Activated naive CD8-positive, alpha-beta T cell treated with anti-CD3 and anti-CD28 coated beads, Interleukin-2, amount 50 U/mL, for 24 hours (primary cell): ENCODE measurements around the gene GARIN6.

Experiments
- ATAC-seq: fragments of 150-1000 bp; cut with Tn5 transposase; one replicate; pipeline ENCODE4 v1.10.0; 2021
- DNase-seq: peaks from one replicate; pipeline ENCODE4 v3.0.0; 2021
- H3K27ac Mint-ChIP-seq: one replicate; pipeline ENCODE4 v1.8.0; 2021; ENCODE audit warnings: mild to moderate bottlenecking, mixed read lengths
- H3K27me3 Mint-ChIP-seq: one replicate; pipeline ENCODE4 v1.8.0; 2021; ENCODE audit warnings: mixed read lengths
- H3K36me3 Mint-ChIP-seq: one replicate; pipeline ENCODE4 v1.8.0; 2021; ENCODE audit warnings: low read depth, mixed read lengths
- H3K4me1 Mint-ChIP-seq: one replicate; pipeline ENCODE4 v1.8.0; 2021; ENCODE audit warnings: mixed read lengths
- H3K4me3 Mint-ChIP-seq: one replicate; pipeline ENCODE4 v1.8.0; 2021; ENCODE audit warnings: mild to moderate bottlenecking, moderate library complexity, mixed read lengths
- H3K9me3 Mint-ChIP-seq: one replicate; pipeline ENCODE4 v1.8.0; 2021; ENCODE audit warnings: mixed read lengths

Gene GARIN6

GRCh38 chr12:99670635-99671034 is 23.1 kb downstream of the GARIN6 start:
- no peaks in the 10 kb centered on the region for H3K4me1 Mint-ChIP-seq
- no peak overlapping the region for H3K27ac Mint-ChIP-seq
- peaks cover 6% of the 10 kb centered on the region for H3K9me3 Mint-ChIP-seq
- H3K36me3 Mint-ChIP-seq, result no peaks in the 10 kb centered on the region
- no peak for ATAC-seq
- no peak for DNase-seq
- H3K4me3 Mint-ChIP-seq, result no peak overlapping the region
- no peaks in the 10 kb centered on the region for H3K27me3 Mint-ChIP-seq

DNA sequence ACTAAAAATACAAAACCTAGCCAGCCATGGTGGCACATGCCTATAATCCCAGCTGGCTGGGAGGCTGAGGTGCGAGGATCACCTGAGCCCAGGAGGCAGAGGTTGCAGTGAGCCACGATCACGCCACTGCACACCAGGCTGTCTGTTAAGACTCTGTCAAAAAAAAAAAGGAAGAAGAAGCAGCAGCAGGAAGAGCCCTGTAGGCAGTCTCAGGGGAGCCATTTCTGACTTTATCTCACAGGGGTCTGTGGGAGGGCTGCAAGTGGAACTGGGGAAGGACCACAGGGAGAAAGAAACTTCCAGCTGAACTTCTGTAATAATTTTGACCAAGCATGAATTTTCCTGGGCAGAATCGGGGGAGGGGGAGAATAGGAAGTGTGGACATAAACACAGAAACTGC is 32.7 kb downstream of the GARIN6 start:
- DNase-seq (no peak), ATAC-seq (no peak)
- Mint-ChIP-seq H3K9me3 (peaks cover 9% of the 10 kb centered on the region), H3K4me3 (no peak overlapping the region), H3K4me1 (no peaks in the 10 kb centered on the region), H3K36me3 (no peaks in the 10 kb centered on the region), H3K27ac (no peak overlapping the region), H3K27me3 (no peaks in the 10 kb centered on the region)

GRCh38 chr12:99686142-99686541 is 38.6 kb downstream of the GARIN6 start:
- Mint-ChIP-seq H3K27ac (no peak overlapping the region), H3K4me1 (no peaks in the 10 kb centered on the region), H3K27me3 (no peaks in the 10 kb centered on the region), H3K4me3 (no peak overlapping the region), H3K9me3 (peaks cover 16% of the 10 kb centered on the region), H3K36me3 (no peaks in the 10 kb centered on the region)
- DNase-seq, result no peak
- ATAC-seq, result no peak

- no peak for ATAC-seq
- Mint-ChIP-seq H3K9me3 (peaks cover 8% of the 10 kb centered on the region), H3K27me3 (no peaks in the 10 kb centered on the region), H3K4me3 (no peak overlapping the region), H3K4me1 (no peaks in the 10 kb centered on the region), H3K27ac (no peak overlapping the region), H3K36me3 (no peaks in the 10 kb centered on the region)
- no peak for DNase-seq
Measured at GRCh38 chr12:99695050-99695449, 47.5 kb downstream of the GARIN6 start.
